Lung microvascular endothelial cell (primary cell): ENCODE data around the gene ABHD11. TPM values are rescaled to one million over a fixed set of nuclear protein-coding genes. Genes with fewer than 3 reads are reported as not detected.
"Not testable (repeated sequence)": the region's sequence is repeated elsewhere in the genome, so short reads cannot be mapped to it uniquely, and the experiment has no call there.

Experiments
- DNase-seq, 2 donors: peaks; one replicate each; pipeline versions ENCODE4 v3.0.0 to v3.0.0-alpha.2; 2010; ENCODE audit warnings: low read depth in 2 of 2
- total RNA-seq: library from RNA; depleted of rRNA; stranded (reverse); fragments of >200 nt; gene quantifications from 2 replicates; pipeline ENCODE4 v1.2.1, GENCODE V29; 2014

The ABHD11 gene
- total RNA-seq, 1 donor from 2014 or later = 5.2 TPM

- no peak for DNase-seq
These were observed 18.8 kb downstream of the ABHD11 start for GRCh38 chr7:73719806-73720169.

GRCh38 chr7:73718905-73719805, 19.4 kb downstream of the ABHD11 start, which contains the start of gene STX1A:
Gene STX1A (minus strand): TSS chr7:73719669. CDS start chr7:73719631, 38 bp downstream.
- DNase-seq = peak; percentile 76 to 80

GRCh38 chr7:73718438-73718881, 20.1 kb downstream of the ABHD11 start:
- no peak for DNase-seq

GRCh38 chr7:73717991-73718405, 20.6 kb downstream of the ABHD11 start:
- peak; percentile 80 to 99 for DNase-seq

GRCh38 chr7:73717025-73717807, 21.4 kb downstream of the ABHD11 start:
- peak in 1 of 2 donors; percentile 70 for DNase-seq

GRCh38 chr7:73716318-73716890, 22.2 kb downstream of the ABHD11 start:
- DNase-seq = no peak

GRCh38 chr7:73715648-73716317, 22.8 kb downstream of the ABHD11 start:
- DNase-seq = peak; percentile 43 to 93

GRCh38 chr7:73713319-73713718, 25.3 kb downstream of the ABHD11 start:
- not testable (repeated sequence) for DNase-seq

GRCh38 chr7:73712773-73713172, 25.8 kb downstream of the ABHD11 start:
- no peak for DNase-seq

- no peak for DNase-seq
These were observed 29.5 kb downstream of the ABHD11 start for GRCh38 chr7:73708961-73709549.

GRCh38 chr7:73707045-73707631, 31.5 kb downstream of the ABHD11 start:
- DNase-seq = peak in 1 of 2 donors; percentile 37

- DNase-seq = peak in 1 of 2 donors; percentile 56
These were observed 32.2 kb downstream of the ABHD11 start for GRCh38 chr7:73706126-73707044.

- no peak for DNase-seq
These were observed 33.1 kb downstream of the ABHD11 start for GRCh38 chr7:73705551-73705920.

GRCh38 chr7:73704640-73705550, 33.7 kb downstream of the ABHD11 start:
- peak in 1 of 2 donors; percentile 48 for DNase-seq

- peak; percentile 48 for DNase-seq
These were observed 34.6 kb downstream of the ABHD11 start for GRCh38 chr7:73703757-73704639.

GRCh38 chr7:73703225-73703624, 35.4 kb downstream of the ABHD11 start:
- DNase-seq = no peak

- no peak for DNase-seq
These were observed 35.9 kb downstream of the ABHD11 start for GRCh38 chr7:73702665-73703064.
